Left renal pelvis (tissue), 4 donors: ENCODE measurements around the gene MYRF. TPM values are rescaled to one million over a fixed set of nuclear protein-coding genes. Genes with fewer than 3 reads are reported as not detected.
A peak's percentile ranks its signal among the peaks of the same experiment; 100 is the strongest.

ENCODE experiments used
- DNase-seq, 4 donors: peaks; one replicate each; pipeline ENCODE4 v3.0.0-alpha.2; 2013; ENCODE audit warnings: low read depth in 4 of 4, low spot score in 3 of 4
- polyA plus RNA-seq, 4 donors: library from polyadenylated mRNA; unstranded; fragments of 120-200 nt; gene quantifications; one replicate each; pipeline ENCODE4 v1.2.1, GENCODE V29; 2013; ENCODE audit not compliant: insufficient read length in 4 of 4

MYRF gene
- polyA plus RNA-seq, 4 donors: 7.9 to 26.7 (median 20.9) TPM

DNA sequence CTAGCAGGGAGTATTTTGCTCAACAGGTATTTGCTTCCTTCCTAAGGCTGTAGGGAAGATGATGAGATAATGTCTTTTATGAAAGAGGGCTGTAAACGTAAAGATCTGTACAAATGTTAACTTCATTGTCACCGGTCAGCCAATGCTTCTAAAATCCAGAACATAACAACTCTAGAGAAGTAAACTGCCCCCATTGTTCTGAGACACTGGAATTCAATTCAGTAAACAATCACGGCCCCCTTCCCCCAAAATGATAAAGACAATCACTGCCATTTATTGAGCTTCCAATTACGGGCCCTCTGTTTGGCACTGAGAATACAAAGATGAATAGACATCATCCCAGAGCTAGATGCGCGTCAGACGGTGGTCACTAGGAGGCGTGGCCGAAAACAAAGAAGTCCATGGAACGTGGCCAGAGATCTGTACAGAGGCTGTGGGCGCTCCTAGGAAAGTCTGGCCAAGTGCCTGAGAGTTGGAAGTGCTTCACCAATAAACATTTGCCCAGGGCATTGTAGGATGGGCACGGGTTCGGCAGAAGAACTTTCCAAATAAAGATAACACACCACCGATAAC lies 39.4 kb downstream of the MYRF start:
- peak in 1 of 4 donors; percentile 65 for DNase-seq

- DNase-seq: peak in 2 of 4 donors; percentile 79 to 95
These were observed 40.1 kb downstream of the MYRF start, which contains the start of the genes FEN1 and TMEM258 for GRCh38 chr11:61792310-61793082. TSS of gene FEN1 (plus strand) at chr11:61792911. CDS start at chr11:61795362, 2,451 bp downstream. TSS of gene TMEM258 (minus strand) at chr11:61792599. CDS start at chr11:61792558, 41 bp downstream.

- DNase-seq: no peak
These were observed 40.8 kb downstream of the MYRF start for GRCh38 chr11:61793083-61793828.

- DNase-seq: no peak
These were observed 41.4 kb downstream of the MYRF start for GRCh38 chr11:61793829-61794204.

DNA sequence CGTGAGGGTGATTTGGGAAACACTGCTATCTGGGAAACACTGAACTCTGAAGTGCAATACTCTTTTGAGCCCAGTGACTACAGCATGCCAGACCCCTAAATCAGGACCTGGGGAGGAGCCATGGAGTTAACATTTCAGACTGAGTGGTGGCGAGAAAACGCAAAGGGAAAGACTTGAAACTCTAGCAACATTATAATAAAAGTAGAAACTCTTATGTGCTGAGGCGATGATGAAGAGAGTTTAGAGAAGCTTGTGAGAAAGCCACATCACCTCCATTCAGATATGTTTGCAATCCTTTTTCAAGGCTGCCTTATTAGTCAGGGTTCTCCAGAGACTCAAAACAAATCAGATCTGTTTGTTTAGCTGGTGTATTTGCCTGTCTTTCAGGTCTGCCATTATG lies 42.1 kb downstream of the MYRF start:
- no peak for DNase-seq

DNA sequence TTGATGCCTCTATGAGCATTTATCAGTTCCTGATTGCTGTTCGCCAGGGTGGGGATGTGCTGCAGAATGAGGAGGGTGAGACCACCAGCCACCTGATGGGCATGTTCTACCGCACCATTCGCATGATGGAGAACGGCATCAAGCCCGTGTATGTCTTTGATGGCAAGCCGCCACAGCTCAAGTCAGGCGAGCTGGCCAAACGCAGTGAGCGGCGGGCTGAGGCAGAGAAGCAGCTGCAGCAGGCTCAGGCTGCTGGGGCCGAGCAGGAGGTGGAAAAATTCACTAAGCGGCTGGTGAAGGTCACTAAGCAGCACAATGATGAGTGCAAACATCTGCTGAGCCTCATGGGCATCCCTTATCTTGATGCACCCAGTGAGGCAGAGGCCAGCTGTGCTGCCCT lies 43.0 kb downstream of the MYRF start:
- no peak for DNase-seq

GRCh38 chr11:61795876-61796526 lies 43.6 kb downstream of the MYRF start:
- DNase-seq: no peak

DNA sequence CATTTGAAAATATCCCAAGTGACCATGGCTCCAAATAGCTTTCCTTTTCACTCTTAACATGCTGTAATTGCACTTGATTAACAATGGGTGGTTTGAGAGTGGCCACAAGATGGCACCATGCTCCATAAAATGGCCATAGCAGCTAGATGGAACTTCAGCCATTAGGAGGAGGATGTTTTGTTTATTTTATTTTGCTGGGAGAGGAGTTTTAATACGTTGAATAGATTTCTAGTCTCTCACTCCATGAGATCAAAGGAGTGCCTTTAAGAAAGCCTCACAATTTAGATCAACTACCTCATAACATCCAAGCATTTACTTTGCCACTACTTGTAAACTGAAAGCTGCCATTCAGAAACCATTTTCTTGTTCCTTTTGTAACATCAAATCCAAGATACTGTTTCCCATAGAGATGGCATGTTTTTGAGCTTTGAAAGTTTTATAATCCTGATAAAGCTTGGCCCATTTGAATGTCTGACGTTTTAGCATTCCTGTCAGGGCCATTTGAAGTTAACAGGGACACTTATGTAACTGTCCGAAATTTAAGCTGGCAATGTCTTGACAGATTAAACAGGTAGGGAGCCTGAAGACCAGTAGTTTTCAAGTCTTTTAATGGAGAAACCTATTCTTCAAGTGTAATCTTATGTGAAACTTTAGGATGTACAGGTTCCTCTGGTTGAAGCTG lies 45.0 kb downstream of the MYRF start:
- peak in 2 of 4 donors; percentile 64 to 67 for DNase-seq

GRCh38 chr11:61799665-61800284 lies 47.3 kb downstream of the MYRF start:
- DNase-seq: no peak

GRCh38 chr11:61800331-61801281 lies 48.2 kb downstream of the MYRF start:
- DNase-seq: no peak

- no peak for DNase-seq
These were observed 50.2 kb downstream of the MYRF start for GRCh38 chr11:61802605-61803004.

DNA sequence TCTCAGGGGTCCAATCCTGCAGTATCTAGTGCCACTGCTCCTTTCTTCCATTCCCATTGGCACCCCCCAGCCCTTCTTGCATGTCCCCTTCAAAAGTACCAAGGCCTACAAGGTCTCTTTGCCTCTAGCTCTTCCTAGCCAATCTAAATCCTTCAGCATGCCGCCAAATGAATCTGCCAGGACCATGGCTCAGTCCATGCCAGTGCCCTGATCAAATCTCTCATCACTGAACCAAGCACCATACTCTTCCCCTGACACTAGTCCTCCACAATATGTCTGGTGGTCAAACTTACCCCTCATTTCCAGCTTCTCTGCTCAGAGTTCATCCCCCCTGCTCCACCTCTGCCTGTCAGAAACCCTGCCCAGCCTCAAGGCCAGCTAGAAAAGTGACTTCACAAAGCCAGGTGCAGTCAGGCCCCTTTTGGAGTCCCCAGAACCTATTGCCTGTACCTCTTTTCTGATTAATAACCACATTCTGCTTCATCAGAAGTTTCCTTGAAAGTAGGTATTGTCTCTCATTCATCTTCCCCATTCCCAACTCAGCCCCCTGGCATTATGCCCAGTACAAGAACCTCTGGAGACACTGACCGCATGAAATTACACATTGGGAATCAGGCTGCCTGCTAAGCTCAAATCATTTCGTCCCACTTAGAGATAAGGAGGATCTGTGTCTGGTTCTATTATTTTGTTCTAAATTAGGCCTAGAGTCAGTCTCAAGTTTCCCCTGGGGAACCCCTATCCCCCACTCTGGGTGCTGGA lies 51.6 kb downstream of the MYRF start:
- no peak for DNase-seq

DNA sequence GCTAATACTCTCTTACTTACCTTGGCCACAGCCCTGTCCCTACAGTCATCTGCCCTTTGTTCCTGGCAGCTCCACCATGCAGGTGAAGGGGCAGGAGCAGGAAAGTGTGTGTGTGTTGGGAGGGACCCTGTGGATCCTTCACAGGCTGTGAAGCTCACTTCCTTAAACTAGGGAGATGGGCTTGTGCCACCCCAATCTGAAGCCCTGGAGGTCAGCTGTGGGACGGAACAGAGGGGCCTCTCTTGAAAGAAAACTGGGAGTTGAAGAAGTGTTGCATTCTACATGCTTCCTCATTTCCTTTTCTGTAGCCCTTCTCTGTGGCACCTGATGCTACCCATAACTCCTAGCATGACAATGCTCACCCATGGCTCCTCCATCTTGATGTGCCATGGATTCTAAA lies 52.7 kb downstream of the MYRF start:
- DNase-seq: no peak

- DNase-seq: no peak
These were observed 54.3 kb downstream of the MYRF start for GRCh38 chr11:61806785-61807184.

DNA sequence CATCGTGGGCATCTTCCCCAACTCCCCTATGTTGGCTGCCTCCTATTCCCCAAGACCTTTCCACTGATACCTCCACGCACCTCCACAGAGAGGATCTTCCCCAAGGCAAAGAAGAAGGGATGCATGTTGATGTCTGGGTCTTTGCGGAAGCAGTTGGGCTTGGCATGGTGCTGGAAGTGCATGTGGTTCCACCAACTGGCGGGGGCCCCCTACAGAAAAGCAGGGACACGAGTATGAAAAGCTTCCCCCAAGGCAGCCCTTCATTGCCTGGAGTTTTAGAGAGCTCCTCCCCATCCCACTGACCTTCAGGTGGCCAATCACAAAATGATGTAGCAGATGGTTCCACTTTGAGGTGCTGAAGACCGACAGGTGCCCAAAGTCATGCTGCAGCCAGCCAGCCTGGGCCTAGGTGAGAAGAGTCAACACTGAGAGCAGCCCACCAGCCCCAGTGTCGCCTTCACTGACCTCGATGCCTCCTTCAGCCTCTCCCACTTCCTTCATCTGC lies 58.3 kb downstream of the MYRF start:
- no peak for DNase-seq

GRCh38 chr11:61811831-61812230 lies 59.4 kb downstream of the MYRF start:
- DNase-seq: no peak

- DNase-seq: no peak
These were observed 60.4 kb downstream of the MYRF start for GRCh38 chr11:61812736-61813411.
